HepG2 (cell line): Measurements from ENCODE around the gene BMPER. TPM values are rescaled to one million over a fixed set of nuclear protein-coding genes. Genes with fewer than 3 reads are reported as not detected.

Source experiments
- ATAC-seq: fragments of 200-7000 bp; cut with Tn5 transposase; 3 replicates; pipeline ENCODE4 v1.9.1; 2020; ENCODE audit warnings: mild to moderate bottlenecking, moderate library complexity
- BruUV-seq: library from RNA; stranded (reverse); fragments of 400-500 nt; replicated peaks from 2 replicates; lab custom pipeline; 2021; lab: Mats Ljungman, UMichigan
- CTCF ChIA-PET: fragments of 300-600 bp; formaldehyde crosslinking; extraction: SDS; loops from one replicate; lab custom pipeline; 2021; ENCODE audit warnings: low total read pairs, inconsistent platforms, low intra/inter-chr PET ratio; lab: Yijun Ruan, JAX
- POLR2A ChIA-PET: fragments of 350-600 bp; sonication (Branson Sonifier 250); formaldehyde crosslinking; loops from one replicate; lab custom pipeline; 2020; ENCODE audit warnings: antibody characterized with exemption, inconsistent platforms; lab: Yijun Ruan, JAX
- DNase-seq: peaks from one replicate; pipeline ENCODE4 v3.0.0-alpha.2; 2015; ENCODE audit warnings: low spot score
- FAIRE-seq: peaks from 3 replicates; lab custom pipeline; 2011; peaks lifted over from hg19 to GRCh38; lab: Jason Lieb, UNC
- H2AFZ ChIP-seq: one replicate; pipeline ENCODE4 v1.6.1; 2011; ENCODE audit warnings: low read length, inconsistent platforms
- H3K27ac ChIP-seq: fragments of 300-600 bp; 3 replicates; pipeline ENCODE4 v1.8.0; 2011; ENCODE audit warnings: mixed run types, mild to moderate bottlenecking, mixed read lengths, low read length, inconsistent platforms; ENCODE audit not compliant: insufficient read depth; ENCODE audit errors: extremely low read length
- H3K27me3 ChIP-seq, 2 experiments: fragments of 200-600 bp in 1 of 2; 2 replicates in 1 of 2; 3 replicates in 1 of 2; pipeline versions ENCODE4 v1.6.0 to v1.8.0; 2011; ENCODE audit warnings: low read length in 2 of 2, mild to moderate bottlenecking in 2 of 2, moderate library complexity in 2 of 2, inconsistent platforms in 1 of 2; ENCODE audit not compliant: insufficient read depth in 2 of 2, control insufficient read depth in 1 of 2
- H3K36me3 ChIP-seq, 2 experiments: fragments of 200-600 bp in 1 of 2; replicated peaks in 1 of 2; 2 replicates in 1 of 2; 3 replicates in 1 of 2; pipeline versions ENCODE4 v1.5.1 to v1.8.0; 2011; ENCODE audit warnings: low read length in 2 of 2, inconsistent platforms in 1 of 2; ENCODE audit not compliant: insufficient read depth in 2 of 2, control insufficient read depth in 1 of 2
- H3K4me1 ChIP-seq: 2 replicates; pipeline ENCODE4 v1.5.1; 2012; ENCODE audit warnings: low read length, inconsistent platforms; ENCODE audit not compliant: insufficient read depth
- H3K4me2 ChIP-seq: 2 replicates; pipeline ENCODE4 v1.6.0; 2011; ENCODE audit warnings: low read depth, low read length, inconsistent platforms
- H3K4me3 ChIP-seq, 3 experiments: fragments of 200-600 bp in 1 of 3; sonication (generic), shearing (Covaris generic) in 1 of 3; replicated peaks in 1 of 3; 2 replicates each; pipeline ENCODE4 v1.5.1; 2011 to 2016; ENCODE audit warnings: low read length in 3 of 3, inconsistent platforms in 2 of 3, low read depth in 2 of 3, mild to moderate bottlenecking in 2 of 3, control low read depth in 1 of 3, mixed read lengths in 1 of 3; ENCODE audit not compliant: insufficient read depth in 1 of 3
- H3K79me2 ChIP-seq: one replicate; pipeline ENCODE4 v1.6.1; 2011; ENCODE audit warnings: low read length, inconsistent platforms; ENCODE audit not compliant: insufficient read depth
- H3K9ac ChIP-seq: 2 replicates; pipeline ENCODE4 v1.6.0; 2011; ENCODE audit warnings: mild to moderate bottlenecking, low read depth, low read length, inconsistent platforms; ENCODE audit not compliant: insufficient read depth
- H3K9me3 ChIP-seq: 2 replicates; pipeline ENCODE4 v1.5.1; 2012; ENCODE audit warnings: mild to moderate bottlenecking, low read length
- H4K20me1 ChIP-seq: 2 replicates; pipeline ENCODE4 v1.6.0; 2011; ENCODE audit warnings: inconsistent platforms, mild to moderate bottlenecking, low read length, moderate library complexity; ENCODE audit not compliant: insufficient read depth
- ARNT ChIP-seq: fragments of 450-650 bp; IDR thresholded peaks from 2 replicates; pipeline ENCODE4 v1.6.1; 2017
- ATF7 ChIP-seq, 2 experiments: fragments of 450-650 bp in 1 of 2; sonication (generic) in 1 of 2; formaldehyde crosslinking in 1 of 2; IDR thresholded peaks; 2 replicates each; pipeline versions ENCODE4 v1.4.0 to v1.6.1; 2016 to 2020; ENCODE audit warnings: antibody characterized with exemption in 1 of 2, mild to moderate bottlenecking in 1 of 2, missing genetic modification reagents in 1 of 2
- CREB1 ChIP-seq, 2 experiments: fragments of 450-650 bp in 1 of 2; IDR thresholded peaks; 2 replicates each; pipeline ENCODE4 v1.6.1; 2016 to 2017; ENCODE audit warnings: control low read depth in 1 of 2, mild to moderate bottlenecking in 1 of 2, missing compliant biosample characterization in 1 of 2, missing genetic modification characterization in 1 of 2
- HNRNPLL ChIP-seq: fragments of 200-400 bp; formaldehyde crosslinking; IDR thresholded peaks from 2 replicates; pipeline ENCODE4 v1.6.1; 2017; ENCODE audit warnings: mild to moderate bottlenecking, low read depth, low read length; ENCODE audit not compliant: poor library complexity, severe bottlenecking
- KDM4B ChIP-seq: sonication (generic); formaldehyde crosslinking; IDR thresholded peaks from 2 replicates; pipeline ENCODE4 v1.4.0; 2020; ENCODE audit warnings: missing genetic modification reagents
- MIXL1 ChIP-seq: IDR thresholded peaks from 2 replicates; pipeline ENCODE4 v1.6.1; 2016
- NFE2L1 ChIP-seq: sonication (generic); formaldehyde crosslinking; IDR thresholded peaks from 2 replicates; pipeline ENCODE4 v1.4.0; 2020; ENCODE audit warnings: missing genetic modification reagents, mild to moderate bottlenecking, borderline replicate concordance
- POLR2A ChIP-seq, 2 experiments: IDR thresholded peaks; 2 replicates each; pipeline ENCODE4 v1.6.1; 2011; ENCODE audit warnings: low read depth in 2 of 2, low read length in 2 of 2, mild to moderate bottlenecking in 1 of 2, moderate library complexity in 1 of 2; ENCODE audit not compliant: insufficient read depth in 1 of 2
- TP53 ChIP-seq: sonication (generic); formaldehyde crosslinking; conservative IDR thresholded peaks from 2 replicates; pipeline ENCODE4 v1.4.0; 2020; ENCODE audit warnings: missing genetic modification reagents
- U2AF1 ChIP-seq: fragments of 200-400 bp; formaldehyde crosslinking; optimal IDR thresholded peaks from 2 replicates; pipeline ENCODE3; 2017; ENCODE audit warnings: mild to moderate bottlenecking, low read depth, low read length
- ZBTB42 ChIP-seq: sonication (generic); formaldehyde crosslinking; IDR thresholded peaks from 2 replicates; pipeline ENCODE4 v1.5.0; 2020; ENCODE audit warnings: mild to moderate bottlenecking, missing genetic modification reagents
- ZNF44 ChIP-seq: sonication (generic); formaldehyde crosslinking; IDR thresholded peaks from 2 replicates; pipeline ENCODE4 v1.5.1; 2020; ENCODE audit warnings: mild to moderate bottlenecking, missing genetic modification reagents
- ZSCAN29 ChIP-seq: sonication (generic); formaldehyde crosslinking; conservative IDR thresholded peaks from 2 replicates; pipeline ENCODE4 v1.4.0; 2020; ENCODE audit warnings: mild to moderate bottlenecking, missing genetic modification reagents
- WGBS: methylation state at CpG from one replicate; pipeline ENCODE4 v1.1.6; 2017; ENCODE audit warnings: low lambda C conversion rate; 5-methylcytosine and 5-hydroxymethylcytosine counted together
- in situ Hi-C: cut with HindIII; loops from 2 replicates; pipeline ENCODE4 v1.10.0; 2017; ENCODE audit warnings: low pct_unique_long_range_greater_than_20kb; ENCODE audit not compliant: extremely low pct_ligation_motif_present
- intact Hi-C: fragments of 100-400 bp; cut with micrococcal nuclease; formaldehyde crosslinking; loops from one replicate; pipeline ENCODE4 v1.10.0; 2022; ENCODE audit not compliant: unreplicated experiment
- polyA plus RNA-seq, 8 experiments: library from polyadenylated mRNA; depleted of rRNA in 3 of 8; stranded (reverse) in 7 of 8; unstranded in 1 of 8; fragments of >200 nt; fragmentation: Illumina TruSeq in 4 of 8; extraction: Trizol in 4 of 8; gene quantifications; 2 replicates each; pipeline versions ENCODE4 v1.2.1 to v1.2.3, GENCODE V29; 2011 to 2016; ENCODE audit warnings: low read depth in 4 of 8, missing spikeins in 1 of 8, mixed read lengths in 1 of 8; ENCODE audit not compliant: insufficient read depth in 1 of 8
- total RNA-seq, 5 experiments: library from RNA; depleted of rRNA; stranded (reverse); fragments of >200 nt; fragmentation: Illumina TruSeq; extraction: Trizol; gene quantifications; 2 replicates each; pipeline ENCODE4 v1.2.3, GENCODE V29; 2016; ENCODE audit warnings: low read depth in 1 of 5
- TF ChIP-seq, protein P1 (sequence below): sonication (generic); formaldehyde crosslinking; conservative IDR thresholded peaks from 2 replicates; pipeline ENCODE4 v1.8.0; 2022; ENCODE audit warnings: low read depth, missing genetic modification reagents
- TF ChIP-seq, protein P2 (sequence below): sonication (generic); formaldehyde crosslinking; IDR thresholded peaks from 2 replicates; pipeline ENCODE4 v1.4.0; 2020; ENCODE audit warnings: missing genetic modification reagents

BMPER gene
- total and polyA plus RNA-seq, 2 of the 13 experiments (the other 11 are each of a cell fraction or from before 2014, with no cell fraction given): not detected

DNA sequence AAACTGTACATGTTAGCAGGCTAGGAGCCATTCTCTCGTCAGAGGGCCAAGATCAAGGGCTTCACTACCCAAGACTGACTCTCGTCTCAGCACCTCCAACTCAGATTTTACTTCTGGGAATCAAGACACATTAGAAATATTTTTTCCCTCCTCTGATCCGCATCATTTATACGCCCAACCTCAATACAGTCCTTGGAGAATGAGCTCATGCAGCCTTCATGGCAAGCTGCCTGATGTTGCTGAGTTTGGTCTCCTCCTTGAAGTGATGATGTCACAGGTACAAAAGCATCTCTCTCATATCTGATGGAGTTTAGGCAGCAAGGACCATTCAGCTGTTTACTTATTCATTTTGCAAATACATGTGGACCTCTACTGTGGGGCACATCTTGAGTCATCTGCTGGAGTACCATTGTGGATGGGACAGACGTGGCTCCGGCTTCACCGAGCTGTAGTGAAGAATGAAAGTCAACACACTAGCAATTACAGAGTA lies 114.0 kb downstream of the BMPER start:
- ChIA-PET CTCF (no interaction called here), POLR2A (no interaction called here)
- ATAC-seq (no peak), FAIRE-seq (no peak), DNase-seq (no peak)
- no peak for TF ChIP-seq KDM4B (CRISPR knock-in tag)
- TF ChIP-seq CREB1 (IDR thresholded peaks at IDR 0.05): peak; percentile 48
- TF ChIP-seq CREB1 (CRISPR knock-in tag; IDR thresholded peaks at IDR 0.05): no peak
- TF ChIP-seq ATF7 (IDR thresholded peaks at IDR 0.05): peak; percentile 33; the same call in 1 of the 2 replicates
- TF ChIP-seq ATF7 (CRISPR knock-in tag; IDR thresholded peaks at IDR 0.05): no peak
- TF ChIP-seq ZBTB42 (CRISPR knock-in tag): no peak
- Histone ChIP-seq H3K9ac (no peak overlapping the region), H3K27me3 (peaks cover 0 to 1% of the 10 kb centered on the region in 2 experiments; a peak in 1 of 5 replicates), H3K9me3 (no peaks in the 10 kb centered on the region), H3K4me2 (no peak overlapping the region), H3K4me1 (no peaks in the 10 kb centered on the region), H3K79me2 (no peaks in the 10 kb centered on the region), H2AFZ (no peak overlapping the region), H4K20me1 (no peaks in the 10 kb centered on the region), H3K27ac (no peak overlapping the region), H3K4me3 (no peak overlapping the region), H3K36me3 (no peaks in the 10 kb centered on the region)
- 51% methylated on average over 7 of the region's 7 CpGs for WGBS
- in situ Hi-C loops: no loop called here
- intact Hi-C loops: no loop called here
- no TSS peak for BruUV-seq

DNA sequence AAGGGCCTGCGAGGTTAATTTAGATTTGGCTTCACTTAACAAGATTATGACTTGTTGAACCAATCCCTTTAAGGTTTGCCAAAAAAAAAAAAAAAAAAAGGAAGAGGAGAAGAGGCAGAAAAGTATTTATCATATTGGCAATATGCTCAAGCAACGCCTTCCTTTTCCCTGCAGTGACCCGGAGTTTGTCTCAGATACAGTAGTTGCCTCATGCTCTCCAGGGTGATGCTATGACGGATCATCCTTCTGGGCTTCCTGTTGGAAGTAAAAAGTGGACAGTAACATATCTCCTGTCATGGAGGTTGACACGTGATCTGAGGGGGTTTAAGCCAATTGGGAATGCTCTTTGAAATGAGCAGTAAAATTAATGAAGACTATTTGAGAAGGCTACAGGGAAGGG lies 117.3 kb downstream of the BMPER start:
- ATAC-seq (no peak), FAIRE-seq (no peak), DNase-seq (no peak)
- WGBS: 27% methylated on average over 5 of the region's 5 CpGs
- no peak overlapping the region for H3K4me2 ChIP-seq
- ChIA-PET POLR2A (no interaction called here), CTCF (no interaction called here)
- no peak overlapping the region for H2AFZ ChIP-seq
- H3K79me2 ChIP-seq: no peaks in the 10 kb centered on the region
- H3K9ac ChIP-seq: no peak overlapping the region
- no peaks in the 10 kb centered on the region for H4K20me1 ChIP-seq
- intact Hi-C loops: no loop called here
- no peak overlapping the region for H3K4me3 ChIP-seq
- no peaks in the 10 kb centered on the region for H3K9me3 ChIP-seq
- H3K27ac ChIP-seq: no peak overlapping the region
- H3K36me3 ChIP-seq: no peaks in the 10 kb centered on the region
- BruUV-seq: no TSS peak
- H3K4me1 ChIP-seq: no peaks in the 10 kb centered on the region
- in situ Hi-C loops: no loop called here
- H3K27me3 ChIP-seq: peaks cover 0 to 1% of the 10 kb centered on the region in 2 experiments; a peak in 3 of 5 replicates
- no peak for TF ChIP-seq MIXL1 (CRISPR knock-in tag)
- TF ChIP-seq, protein P1, sequence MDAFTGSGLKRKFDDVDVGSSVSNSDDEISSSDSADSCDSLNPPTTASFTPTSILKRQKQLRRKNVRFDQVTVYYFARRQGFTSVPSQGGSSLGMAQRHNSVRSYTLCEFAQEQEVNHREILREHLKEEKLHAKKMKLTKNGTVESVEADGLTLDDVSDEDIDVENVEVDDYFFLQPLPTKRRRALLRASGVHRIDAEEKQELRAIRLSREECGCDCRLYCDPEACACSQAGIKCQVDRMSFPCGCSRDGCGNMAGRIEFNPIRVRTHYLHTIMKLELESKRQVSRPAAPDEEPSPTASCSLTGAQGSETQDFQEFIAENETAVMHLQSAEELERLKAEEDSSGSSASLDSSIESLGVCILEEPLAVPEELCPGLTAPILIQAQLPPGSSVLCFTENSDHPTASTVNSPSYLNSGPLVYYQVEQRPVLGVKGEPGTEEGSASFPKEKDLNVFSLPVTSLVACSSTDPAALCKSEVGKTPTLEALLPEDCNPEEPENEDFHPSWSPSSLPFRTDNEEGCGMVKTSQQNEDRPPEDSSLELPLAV (CRISPR knock-in tag): no peak
- TF ChIP-seq U2AF1: no peak
- no peak for TF ChIP-seq HNRNPLL
- no peak for TF ChIP-seq NFE2L1 (CRISPR knock-in tag)
- no peak for TF ChIP-seq TP53 (CRISPR knock-in tag)
- TF ChIP-seq, protein P2, sequence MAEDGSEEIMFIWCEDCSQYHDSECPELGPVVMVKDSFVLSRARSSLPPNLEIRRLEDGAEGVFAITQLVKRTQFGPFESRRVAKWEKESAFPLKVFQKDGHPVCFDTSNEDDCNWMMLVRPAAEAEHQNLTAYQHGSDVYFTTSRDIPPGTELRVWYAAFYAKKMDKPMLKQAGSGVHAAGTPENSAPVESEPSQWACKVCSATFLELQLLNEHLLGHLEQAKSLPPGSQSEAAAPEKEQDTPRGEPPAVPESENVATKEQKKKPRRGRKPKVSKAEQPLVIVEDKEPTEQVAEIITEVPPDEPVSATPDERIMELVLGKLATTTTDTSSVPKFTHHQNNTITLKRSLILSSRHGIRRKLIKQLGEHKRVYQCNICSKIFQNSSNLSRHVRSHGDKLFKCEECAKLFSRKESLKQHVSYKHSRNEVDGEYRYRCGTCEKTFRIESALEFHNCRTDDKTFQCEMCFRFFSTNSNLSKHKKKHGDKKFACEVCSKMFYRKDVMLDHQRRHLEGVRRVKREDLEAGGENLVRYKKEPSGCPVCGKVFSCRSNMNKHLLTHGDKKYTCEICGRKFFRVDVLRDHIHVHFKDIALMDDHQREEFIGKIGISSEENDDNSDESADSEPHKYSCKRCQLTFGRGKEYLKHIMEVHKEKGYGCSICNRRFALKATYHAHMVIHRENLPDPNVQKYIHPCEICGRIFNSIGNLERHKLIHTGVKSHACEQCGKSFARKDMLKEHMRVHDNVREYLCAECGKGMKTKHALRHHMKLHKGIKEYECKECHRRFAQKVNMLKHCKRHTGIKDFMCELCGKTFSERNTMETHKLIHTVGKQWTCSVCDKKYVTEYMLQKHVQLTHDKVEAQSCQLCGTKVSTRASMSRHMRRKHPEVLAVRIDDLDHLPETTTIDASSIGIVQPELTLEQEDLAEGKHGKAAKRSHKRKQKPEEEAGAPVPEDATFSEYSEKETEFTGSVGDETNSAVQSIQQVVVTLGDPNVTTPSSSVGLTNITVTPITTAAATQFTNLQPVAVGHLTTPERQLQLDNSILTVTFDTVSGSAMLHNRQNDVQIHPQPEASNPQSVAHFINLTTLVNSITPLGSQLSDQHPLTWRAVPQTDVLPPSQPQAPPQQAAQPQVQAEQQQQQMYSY: no peak
- TF ChIP-seq ZSCAN29 (CRISPR knock-in tag): no peak
- no peak for TF ChIP-seq ARNT
- no peak for TF ChIP-seq POLR2A (IDR thresholded peaks at IDR 0.05; ENCODE audit: insufficient read depth in 1 of 2, low read depth in 2 of 2, low read length in 2 of 2)
- TF ChIP-seq ZNF44: no peak
